Measurements from ENCODE around the gene CCR3.

The CCR3 gene

GRCh38 chr3:46221391-46221790, 20.9 kb upstream of the CCR3 start:
- no peak for DNase-seq (ENCODE audit: low spot score)

- no peak for DNase-seq (ENCODE audit: low spot score)
Observed at GRCh38 chr3:46221938-46222337, 20.3 kb upstream of the CCR3 start.

- no peak for DNase-seq (ENCODE audit: low spot score)
Observed at GRCh38 chr3:46222435-46223161, 19.7 kb upstream of the CCR3 start.

- DNase-seq (ENCODE audit: low spot score): no peak
Observed at GRCh38 chr3:46228260-46229242, 13.7 kb upstream of the CCR3 start.

- no peak for DNase-seq (ENCODE audit: low spot score)
Observed at GRCh38 chr3:46231323-46231722, 10.9 kb upstream of the CCR3 start.

GRCh38 chr3:46233194-46233593, 9.1 kb upstream of the CCR3 start:
- DNase-seq (ENCODE audit: low spot score): no peak

- no peak for DNase-seq (ENCODE audit: low spot score)
Observed at GRCh38 chr3:46235425-46235824, 6.8 kb upstream of the CCR3 start.

- DNase-seq (ENCODE audit: low spot score): no peak
Observed at GRCh38 chr3:46236294-46237054, 5.8 kb upstream of the CCR3 start.

GRCh38 chr3:46238386-46238785, 3.9 kb upstream of the CCR3 start:
- DNase-seq (ENCODE audit: low spot score): no peak

GRCh38 chr3:46239301-46239938, 2.8 kb upstream of the CCR3 start:
- no peak for DNase-seq (ENCODE audit: low spot score)

- DNase-seq (ENCODE audit: low spot score): no peak
Observed at GRCh38 chr3:46239952-46240351, 2.3 kb upstream of the CCR3 start.

- no peak for DNase-seq (ENCODE audit: low spot score)
Observed at GRCh38 chr3:46243560-46243959, 1.3 kb downstream of the CCR3 start.

- DNase-seq (ENCODE audit: low spot score): no peak
Observed at GRCh38 chr3:46245146-46245545, 2.9 kb downstream of the CCR3 start.

GRCh38 chr3:46252980-46253379, 10.7 kb downstream of the CCR3 start:
- no peak for DNase-seq (ENCODE audit: low spot score)

GRCh38 chr3:46258525-46258924, 16.3 kb downstream of the CCR3 start:
- DNase-seq (ENCODE audit: low spot score): no peak

GRCh38 chr3:46261926-46262594, 19.8 kb downstream of the CCR3 start:
- DNase-seq (ENCODE audit: low spot score): no peak

- no peak for DNase-seq (ENCODE audit: low spot score)
Observed at GRCh38 chr3:46264002-46264401, 21.7 kb downstream of the CCR3 start.

GRCh38 chr3:46266598-46266997, 24.3 kb downstream of the CCR3 start:
- DNase-seq (ENCODE audit: low spot score): no peak

- no peak for DNase-seq (ENCODE audit: low spot score)
Observed at GRCh38 chr3:46269556-46269955, 27.3 kb downstream of the CCR3 start.

GRCh38 chr3:46270474-46270873, 28.2 kb downstream of the CCR3 start:
- DNase-seq (ENCODE audit: low spot score): no peak

- DNase-seq (ENCODE audit: low spot score): no peak
Observed at GRCh38 chr3:46271209-46271745, 29.0 kb downstream of the CCR3 start.
